IMR-90 (cell line): Measurements from ENCODE around the gene BCL2. TPM values are rescaled to one million over a fixed set of nuclear protein-coding genes. Genes with fewer than 3 reads are reported as not detected.

Experiments used
- ATAC-seq: fragments of 200-7000 bp; cut with Tn5 transposase; 2 replicates; pipeline ENCODE4 v1.9.1; 2020; ENCODE audit warnings: low read depth, mild to moderate bottlenecking, moderate library complexity
- BruUV-seq: library from RNA; stranded (reverse); fragments of 400-500 nt; replicated peaks from 2 replicates; lab custom pipeline; 2021; lab: Mats Ljungman, UMichigan
- CTCF ChIA-PET: fragments of 300-600 bp; formaldehyde crosslinking; extraction: SDS; loops from one replicate; lab custom pipeline; 2021; ENCODE audit warnings: antibody characterized with exemption; lab: Yijun Ruan, JAX
- POLR2A ChIA-PET: fragments of 300-600 bp; sonication (Branson Sonifier 250); formaldehyde crosslinking; loops from one replicate; lab custom pipeline; 2022; ENCODE audit warnings: antibody characterized with exemption; ENCODE audit not compliant: unreplicated experiment; lab: Charles Lee
- DNase-seq: peaks from one replicate; pipeline ENCODE4 v3.0.0; 2013
- H2AFZ ChIP-seq: replicated peaks from 2 replicates; pipeline ENCODE3; 2013; ENCODE audit warnings: low read length, mild to moderate bottlenecking; ENCODE audit not compliant: poor library complexity
- H2AK5ac ChIP-seq: 2 replicates; pipeline ENCODE4 v1.6.1; 2013; ENCODE audit warnings: low read depth, low read length, inconsistent platforms
- H2AK9ac ChIP-seq: replicated peaks from 2 replicates; pipeline ENCODE3; 2013; ENCODE audit warnings: mild to moderate bottlenecking, low read depth, low read length, moderate library complexity; ENCODE audit not compliant: poor library complexity
- H2BK120ac ChIP-seq: 2 replicates; pipeline ENCODE4 v1.6.1; 2013; ENCODE audit warnings: low read depth, low read length, inconsistent platforms
- H2BK15ac ChIP-seq: 3 replicates; pipeline ENCODE4 v1.6.1; 2013; ENCODE audit warnings: low read depth, low read length, inconsistent platforms
- H2BK20ac ChIP-seq: 2 replicates; pipeline ENCODE4 v1.6.1; 2013; ENCODE audit warnings: low read depth, mild to moderate bottlenecking, inconsistent platforms, low read length, moderate library complexity
- H2BK5ac ChIP-seq: 2 replicates; pipeline ENCODE4 v1.6.1; 2013; ENCODE audit warnings: mild to moderate bottlenecking, low read depth, low read length, inconsistent platforms; ENCODE audit not compliant: poor library complexity, severe bottlenecking
- H3K14ac ChIP-seq: replicated peaks from 2 replicates; pipeline ENCODE4 v1.6.1; 2013; ENCODE audit warnings: low read depth, low read length, inconsistent platforms
- H3K18ac ChIP-seq: 2 replicates; pipeline ENCODE4 v1.6.1; 2013; ENCODE audit warnings: low read depth, low read length, control low read depth
- H3K23ac ChIP-seq: 2 replicates; pipeline ENCODE4 v1.6.1; 2013; ENCODE audit warnings: low read depth, low read length, inconsistent platforms
- H3K27ac ChIP-seq: 2 replicates; pipeline ENCODE4 v1.5.1; 2013; ENCODE audit warnings: mild to moderate bottlenecking, control low read depth, low read length; ENCODE audit not compliant: insufficient read depth
- H3K27me3 ChIP-seq: 2 replicates; pipeline ENCODE4 v1.6.1; 2013; ENCODE audit warnings: low read length; ENCODE audit not compliant: control insufficient read depth, insufficient read depth
- H3K36me3 ChIP-seq: 2 replicates; pipeline ENCODE4 v1.6.1; 2013; ENCODE audit warnings: low read length, mixed read lengths; ENCODE audit not compliant: control insufficient read depth, insufficient read depth
- H3K4ac ChIP-seq: 2 replicates; pipeline ENCODE4 v1.6.1; 2013; ENCODE audit warnings: low read depth, low read length, inconsistent platforms
- H3K4me1 ChIP-seq: 2 replicates; pipeline ENCODE4 v1.6.1; 2013; ENCODE audit warnings: low read length, mixed read lengths; ENCODE audit not compliant: control insufficient read depth, insufficient read depth
- H3K4me2 ChIP-seq: 2 replicates; pipeline ENCODE4 v1.6.1; 2013; ENCODE audit warnings: low read depth, mild to moderate bottlenecking, control low read depth, low read length, moderate library complexity
- H3K4me3 ChIP-seq: 2 replicates; pipeline ENCODE4 v1.5.1; 2013; ENCODE audit warnings: low read depth, mild to moderate bottlenecking, control low read depth, low read length, moderate library complexity; ENCODE audit not compliant: insufficient read depth
- H3K56ac ChIP-seq: 2 replicates; pipeline ENCODE4 v1.6.1; 2013; ENCODE audit warnings: low read length, inconsistent platforms; ENCODE audit not compliant: insufficient read depth; ENCODE audit errors: extremely low read depth
- H3K79me1 ChIP-seq, 2 experiments: 2 replicates each; pipeline ENCODE4 v1.6.1; 2013; ENCODE audit warnings: low read length in 2 of 2, inconsistent platforms in 1 of 2, low read depth in 1 of 2
- H3K9ac ChIP-seq: 2 replicates; pipeline ENCODE4 v1.6.1; 2013; ENCODE audit warnings: low read depth, low read length, control low read depth
- H3K9me1 ChIP-seq: 2 replicates; pipeline ENCODE4 v1.6.1; 2013; ENCODE audit warnings: low read length, inconsistent platforms; ENCODE audit not compliant: insufficient read depth
- H3K9me3 ChIP-seq: 2 replicates; pipeline ENCODE4 v1.6.1; 2013; ENCODE audit warnings: low read length; ENCODE audit not compliant: control insufficient read depth, insufficient read depth
- H4K20me1 ChIP-seq: 2 replicates; pipeline ENCODE4 v1.6.1; 2013; ENCODE audit warnings: low read length, inconsistent platforms; ENCODE audit not compliant: insufficient read depth
- H4K5ac ChIP-seq: 2 replicates; pipeline ENCODE4 v1.6.1; 2013; ENCODE audit warnings: mild to moderate bottlenecking, low read depth, low read length, control low read depth
- H4K8ac ChIP-seq, 2 experiments: 2 replicates each; pipeline ENCODE4 v1.6.1; 2013; ENCODE audit warnings: low read depth in 2 of 2, low read length in 2 of 2, control low read depth in 1 of 2, inconsistent platforms in 1 of 2
- H4K91ac ChIP-seq: 2 replicates; pipeline ENCODE4 v1.6.1; 2013; ENCODE audit warnings: low read depth, low read length, inconsistent platforms; ENCODE audit not compliant: insufficient read depth
- BHLHE40 ChIP-seq: fragments of 150-350 bp; IDR thresholded peaks from 2 replicates; pipeline ENCODE4 v1.6.1; 2016; ENCODE audit warnings: mild to moderate bottlenecking, low read depth, low read length
- CEBPB ChIP-seq: IDR thresholded peaks from 2 replicates; pipeline ENCODE4 v1.6.1; 2012; ENCODE audit warnings: low read depth, low read length, improper control_type of control experiment
- CHD1 ChIP-seq: IDR thresholded peaks from 2 replicates; pipeline ENCODE4 v1.6.1; 2012; ENCODE audit warnings: low read depth, low read length, improper control_type of control experiment
- FOS ChIP-seq: fragments of 150-350 bp; IDR thresholded peaks from 2 replicates; pipeline ENCODE4 v1.6.1; 2016; ENCODE audit warnings: low read depth, low read length
- MXI1 ChIP-seq: IDR thresholded peaks from 2 replicates; pipeline ENCODE4 v1.6.1; 2012; ENCODE audit warnings: low read depth, mild to moderate bottlenecking, low read length, moderate library complexity, borderline replicate concordance
- NFE2L2 ChIP-seq: fragments of 150-350 bp; IDR thresholded peaks from 2 replicates; pipeline ENCODE4 v1.6.1; 2016; ENCODE audit warnings: low read depth, mild to moderate bottlenecking, low read length
- POLR2A ChIP-seq: IDR thresholded peaks from 2 replicates; pipeline ENCODE4 v1.6.1; 2012; ENCODE audit warnings: mild to moderate bottlenecking, low read depth, low read length
- RAD21 ChIP-seq: IDR thresholded peaks from 2 replicates; pipeline ENCODE4 v1.6.1; 2012; ENCODE audit warnings: low read length, improper control_type of control experiment
- WGBS, 2 experiments: methylation state at CpG; one replicate each; pipeline versions ENCODE4 v1.1.5 to v1.1.7; 2013; ENCODE audit warnings: missing lambda C conversion rate in 2 of 2; ENCODE audit not compliant: insufficient read length in 1 of 2; ENCODE audit errors: extremely low coverage in 2 of 2; 5-methylcytosine and 5-hydroxymethylcytosine counted together
- dilution Hi-C: fragments of 300-500 bp; cut with HindIII; formaldehyde crosslinking; loops from one replicate; pipeline ENCODE4 v1.14.3; 2018; ENCODE audit warnings: low sequenced_read_pairs; ENCODE audit not compliant: unreplicated experiment
- in situ Hi-C: fragments of 300-500 bp; cut with MboI; formaldehyde crosslinking; loops from 3 replicates; pipeline ENCODE4 v1.14.3; 2019; ENCODE audit warnings: low sequenced_read_pairs, inconsistent platforms, mixed read lengths
- intact Hi-C: fragments of 100-400 bp; cut with micrococcal nuclease; formaldehyde crosslinking; loops from 2 replicates; pipeline ENCODE4 v1.10.0; 2022
- polyA plus RNA-seq, 3 experiments: library from polyadenylated mRNA; depleted of rRNA; stranded (reverse); fragments of >200 nt; gene quantifications; 2 replicates each; pipeline ENCODE4 v1.2.3, GENCODE V29; 2012; ENCODE audit warnings: low replicate concordance in 1 of 3
- total RNA-seq: library from RNA; depleted of rRNA; stranded (reverse); fragments of >200 nt; gene quantifications from 2 replicates; pipeline ENCODE4 v1.2.3, GENCODE V29; 2012
- TF ChIP-seq, protein P1 (sequence below): conservative IDR thresholded peaks from 2 replicates; pipeline ENCODE4 v1.5.1; 2012; ENCODE audit warnings: mild to moderate bottlenecking, low read depth, low read length, improper control_type of control experiment
- TF ChIP-seq, protein P2 (sequence below): fragments of 150-350 bp; IDR thresholded peaks from 2 replicates; pipeline ENCODE4 v1.6.1; 2017; ENCODE audit warnings: mild to moderate bottlenecking, antibody characterized with exemption, low read length, low read depth
- TF ChIP-seq, protein P3 (sequence below): fragments of 150-350 bp; IDR thresholded peaks from 2 replicates; pipeline ENCODE4 v1.6.1; 2016; ENCODE audit warnings: low read depth, mild to moderate bottlenecking, low read length, moderate library complexity, borderline replicate concordance

BCL2 gene
- total and polyA plus RNA-seq, 2 of the 4 experiments (the other 2 are of a cell fraction), result 0.24 to 0.54 TPM

DNA sequence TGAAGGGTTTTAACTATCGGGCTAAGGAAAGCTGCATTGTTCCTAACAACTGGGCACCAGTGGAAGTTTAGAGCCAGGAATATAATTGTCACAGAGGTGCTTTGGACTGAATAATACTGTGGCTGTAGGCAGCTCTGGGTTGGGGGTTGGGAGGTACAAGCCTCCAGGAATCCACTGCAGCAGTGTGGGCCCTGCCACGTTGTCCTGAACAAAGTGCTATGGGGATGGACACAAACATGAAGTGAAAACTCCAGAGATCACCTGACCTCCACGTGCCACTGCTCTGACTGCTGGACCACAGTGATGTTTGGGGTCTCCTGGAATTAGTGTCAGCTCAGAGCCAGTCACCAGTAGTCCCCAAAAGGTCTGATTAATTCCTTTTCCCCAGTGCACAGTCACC lies 110.9 kb downstream of the BCL2 start:
- in situ Hi-C loops, result no loop called here
- H3K4me2 ChIP-seq, result no peak overlapping the region
- no peak overlapping the region for H2AFZ ChIP-seq
- CTCF ChIA-PET, result interaction anchor here (1.5 kb wide), 1 partner anchor 77 kb away, joined by 3 read pairs; no protein-coding TSS in a partner anchor
- no peak overlapping the region for H3K18ac ChIP-seq
- no TSS peak for BruUV-seq
- dilution Hi-C loops, result no loop called here
- H2AK5ac ChIP-seq, result no peak overlapping the region
- no peak overlapping the region for H2BK5ac ChIP-seq
- H3K14ac ChIP-seq, result no peak overlapping the region
- H3K9me1 ChIP-seq, result no peaks in the 10 kb centered on the region
- no CpG with 5 or more reads among the region's 3 CpGs for WGBS, 2 experiments
- no peak overlapping the region for H4K91ac ChIP-seq
- H3K4me1 ChIP-seq, result no peaks in the 10 kb centered on the region
- H3K56ac ChIP-seq, result no peak overlapping the region
- H3K27me3 ChIP-seq, result peaks cover 22% of the 10 kb centered on the region
- no peak overlapping the region for H2BK15ac ChIP-seq
- no peak overlapping the region for H4K5ac ChIP-seq
- no peak overlapping the region for H3K23ac ChIP-seq
- no peak overlapping the region for H3K9ac ChIP-seq
- no peak overlapping the region for H3K4me3 ChIP-seq
- no peak overlapping the region for H3K4ac ChIP-seq
- H2BK20ac ChIP-seq, result 0 out of 2 replicates have a peak overlapping the region, but pooled peaks have one; percentile 23
- no peaks in the 10 kb centered on the region for H3K79me1 ChIP-seq
- ATAC-seq (no peak), DNase-seq (no peak)
- no peaks in the 10 kb centered on the region for H4K20me1 ChIP-seq
- intact Hi-C loops, result no loop called here
- TF ChIP-seq CEBPB (no peak), RAD21 (no peak), FOS (no peak), CHD1 (no peak), BHLHE40 (no peak), NFE2L2 (no peak), MXI1 (no peak), POLR2A (no peak)
- TF ChIP-seq, protein P1, sequence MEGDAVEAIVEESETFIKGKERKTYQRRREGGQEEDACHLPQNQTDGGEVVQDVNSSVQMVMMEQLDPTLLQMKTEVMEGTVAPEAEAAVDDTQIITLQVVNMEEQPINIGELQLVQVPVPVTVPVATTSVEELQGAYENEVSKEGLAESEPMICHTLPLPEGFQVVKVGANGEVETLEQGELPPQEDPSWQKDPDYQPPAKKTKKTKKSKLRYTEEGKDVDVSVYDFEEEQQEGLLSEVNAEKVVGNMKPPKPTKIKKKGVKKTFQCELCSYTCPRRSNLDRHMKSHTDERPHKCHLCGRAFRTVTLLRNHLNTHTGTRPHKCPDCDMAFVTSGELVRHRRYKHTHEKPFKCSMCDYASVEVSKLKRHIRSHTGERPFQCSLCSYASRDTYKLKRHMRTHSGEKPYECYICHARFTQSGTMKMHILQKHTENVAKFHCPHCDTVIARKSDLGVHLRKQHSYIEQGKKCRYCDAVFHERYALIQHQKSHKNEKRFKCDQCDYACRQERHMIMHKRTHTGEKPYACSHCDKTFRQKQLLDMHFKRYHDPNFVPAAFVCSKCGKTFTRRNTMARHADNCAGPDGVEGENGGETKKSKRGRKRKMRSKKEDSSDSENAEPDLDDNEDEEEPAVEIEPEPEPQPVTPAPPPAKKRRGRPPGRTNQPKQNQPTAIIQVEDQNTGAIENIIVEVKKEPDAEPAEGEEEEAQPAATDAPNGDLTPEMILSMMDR, result no peak
- TF ChIP-seq, protein P2, sequence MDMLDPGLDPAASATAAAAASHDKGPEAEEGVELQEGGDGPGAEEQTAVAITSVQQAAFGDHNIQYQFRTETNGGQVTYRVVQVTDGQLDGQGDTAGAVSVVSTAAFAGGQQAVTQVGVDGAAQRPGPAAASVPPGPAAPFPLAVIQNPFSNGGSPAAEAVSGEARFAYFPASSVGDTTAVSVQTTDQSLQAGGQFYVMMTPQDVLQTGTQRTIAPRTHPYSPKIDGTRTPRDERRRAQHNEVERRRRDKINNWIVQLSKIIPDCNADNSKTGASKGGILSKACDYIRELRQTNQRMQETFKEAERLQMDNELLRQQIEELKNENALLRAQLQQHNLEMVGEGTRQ, result no peak
- TF ChIP-seq, protein P3, sequence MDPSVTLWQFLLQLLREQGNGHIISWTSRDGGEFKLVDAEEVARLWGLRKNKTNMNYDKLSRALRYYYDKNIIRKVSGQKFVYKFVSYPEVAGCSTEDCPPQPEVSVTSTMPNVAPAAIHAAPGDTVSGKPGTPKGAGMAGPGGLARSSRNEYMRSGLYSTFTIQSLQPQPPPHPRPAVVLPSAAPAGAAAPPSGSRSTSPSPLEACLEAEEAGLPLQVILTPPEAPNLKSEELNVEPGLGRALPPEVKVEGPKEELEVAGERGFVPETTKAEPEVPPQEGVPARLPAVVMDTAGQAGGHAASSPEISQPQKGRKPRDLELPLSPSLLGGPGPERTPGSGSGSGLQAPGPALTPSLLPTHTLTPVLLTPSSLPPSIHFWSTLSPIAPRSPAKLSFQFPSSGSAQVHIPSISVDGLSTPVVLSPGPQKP, result no peak
- no peak overlapping the region for H3K27ac ChIP-seq
- POLR2A ChIA-PET, result no interaction called here
- H3K9me3 ChIP-seq, result no peaks in the 10 kb centered on the region
- no peak overlapping the region for H2AK9ac ChIP-seq
- H3K36me3 ChIP-seq, result no peaks in the 10 kb centered on the region
- H4K8ac ChIP-seq, result no peak overlapping the region
- no peak overlapping the region for H2BK120ac ChIP-seq
